Measurements from ENCODE around the gene COL19A1. TPM values are rescaled to one million over a fixed set of nuclear protein-coding genes. Genes with fewer than 3 reads are reported as not detected.

The COL19A1 gene
- total and polyA plus RNA-seq, 2 donors from 2014 or later, result 0.60 to 1.1 TPM

DNA sequence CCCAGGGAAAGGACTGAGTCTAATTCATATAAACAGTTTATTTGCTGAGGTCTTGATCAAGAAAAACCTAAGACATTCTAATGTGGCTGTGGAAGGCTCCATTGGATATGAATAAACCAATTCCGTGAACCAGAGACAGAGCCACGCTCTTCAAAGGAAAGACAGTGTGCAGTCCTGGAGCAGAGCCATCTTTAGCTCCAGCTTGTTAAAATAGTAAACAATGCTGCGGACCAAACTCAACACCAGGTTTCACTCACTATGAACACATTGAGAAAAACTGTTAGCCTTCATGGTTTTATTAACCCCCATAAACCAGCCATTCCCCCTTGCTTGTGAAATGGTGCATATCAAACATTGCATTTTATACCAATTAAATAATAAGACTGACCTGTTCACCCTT, 374.7 kb downstream of the COL19A1 start:
- Histone ChIP-seq H3K27me3 (ENCODE audit: control insufficient read depth, insufficient read depth, low read length) (no peaks in the 10 kb centered on the region), H3K9me3 (ENCODE audit: control insufficient read depth in 2 of 3, insufficient read depth in 1 of 3, low read length in 3 of 3) (no peaks in the 10 kb centered on the region), H3K27ac (ENCODE audit: low read depth in 2 of 2, low read length in 2 of 2) (no peak overlapping the region), H3K4me3 (ENCODE audit: low read length in 3 of 3) (no peak overlapping the region), H3K36me3 (ENCODE audit: control insufficient read depth in 2 of 3, insufficient read depth in 3 of 3, low read length in 3 of 3) (no peaks in the 10 kb centered on the region), H3K9ac (ENCODE audit: low read length in 3 of 3) (no peak overlapping the region), H3K4me1 (ENCODE audit: control insufficient read depth in 2 of 3, insufficient read depth in 2 of 3, low read depth in 1 of 3, low read length in 3 of 3) (no peaks in the 10 kb centered on the region)
- FAIRE-seq (no peak), DNase-seq (peak in 1 of 5 donors; percentile 49)
- TF ChIP-seq, protein P1, sequence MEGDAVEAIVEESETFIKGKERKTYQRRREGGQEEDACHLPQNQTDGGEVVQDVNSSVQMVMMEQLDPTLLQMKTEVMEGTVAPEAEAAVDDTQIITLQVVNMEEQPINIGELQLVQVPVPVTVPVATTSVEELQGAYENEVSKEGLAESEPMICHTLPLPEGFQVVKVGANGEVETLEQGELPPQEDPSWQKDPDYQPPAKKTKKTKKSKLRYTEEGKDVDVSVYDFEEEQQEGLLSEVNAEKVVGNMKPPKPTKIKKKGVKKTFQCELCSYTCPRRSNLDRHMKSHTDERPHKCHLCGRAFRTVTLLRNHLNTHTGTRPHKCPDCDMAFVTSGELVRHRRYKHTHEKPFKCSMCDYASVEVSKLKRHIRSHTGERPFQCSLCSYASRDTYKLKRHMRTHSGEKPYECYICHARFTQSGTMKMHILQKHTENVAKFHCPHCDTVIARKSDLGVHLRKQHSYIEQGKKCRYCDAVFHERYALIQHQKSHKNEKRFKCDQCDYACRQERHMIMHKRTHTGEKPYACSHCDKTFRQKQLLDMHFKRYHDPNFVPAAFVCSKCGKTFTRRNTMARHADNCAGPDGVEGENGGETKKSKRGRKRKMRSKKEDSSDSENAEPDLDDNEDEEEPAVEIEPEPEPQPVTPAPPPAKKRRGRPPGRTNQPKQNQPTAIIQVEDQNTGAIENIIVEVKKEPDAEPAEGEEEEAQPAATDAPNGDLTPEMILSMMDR (IDR thresholded peaks at IDR 0.05; ENCODE audit: borderline replicate concordance, extremely low read depth, insufficient read depth), result no peak
- intact Hi-C loops (cut with DNase I), result no loop called here

DNA sequence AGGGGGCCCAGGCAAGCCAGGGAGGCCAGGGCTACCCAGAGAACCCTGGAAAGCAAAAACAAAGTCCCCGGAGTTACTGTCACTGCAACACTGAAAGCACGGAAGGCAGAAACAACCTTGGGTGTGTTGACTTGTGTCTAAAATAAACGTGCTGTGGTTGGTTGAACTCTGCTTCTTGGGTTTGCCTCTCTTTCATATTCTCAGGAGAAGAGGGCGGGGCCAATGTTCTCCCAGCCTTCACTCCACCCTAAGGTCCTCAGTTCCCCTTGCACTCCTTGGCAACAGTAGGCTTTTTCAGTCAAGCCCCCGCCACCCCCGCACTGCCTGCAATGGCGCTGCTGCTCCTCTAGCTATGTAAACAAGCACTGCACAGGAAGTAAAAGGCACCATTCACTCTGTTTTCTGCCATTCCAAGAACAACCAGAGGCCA, 375.6 kb downstream of the COL19A1 start:
- no peaks in the 10 kb centered on the region for H3K4me1 ChIP-seq (ENCODE audit: control insufficient read depth in 2 of 3, insufficient read depth in 2 of 3, low read depth in 1 of 3, low read length in 3 of 3)
- no peak for DNase-seq
- intact Hi-C loops (cut with DNase I), result no loop called here
- TF ChIP-seq, protein P1 (IDR thresholded peaks at IDR 0.05; ENCODE audit: borderline replicate concordance, extremely low read depth, insufficient read depth), result no peak
- H3K36me3 ChIP-seq (ENCODE audit: control insufficient read depth in 2 of 3, insufficient read depth in 3 of 3, low read length in 3 of 3), result no peaks in the 10 kb centered on the region
- no peaks in the 10 kb centered on the region for H3K27me3 ChIP-seq (ENCODE audit: control insufficient read depth, insufficient read depth, low read length)
- no peak overlapping the region for H3K27ac ChIP-seq (ENCODE audit: low read depth in 2 of 2, low read length in 2 of 2)
- no peaks in the 10 kb centered on the region for H3K9me3 ChIP-seq (ENCODE audit: control insufficient read depth in 2 of 3, insufficient read depth in 1 of 3, low read length in 3 of 3)
- no peak overlapping the region for H3K4me3 ChIP-seq (ENCODE audit: low read length in 3 of 3)
- H3K9ac ChIP-seq (ENCODE audit: low read length in 3 of 3), result no peak overlapping the region
- FAIRE-seq, result no peak

DNA sequence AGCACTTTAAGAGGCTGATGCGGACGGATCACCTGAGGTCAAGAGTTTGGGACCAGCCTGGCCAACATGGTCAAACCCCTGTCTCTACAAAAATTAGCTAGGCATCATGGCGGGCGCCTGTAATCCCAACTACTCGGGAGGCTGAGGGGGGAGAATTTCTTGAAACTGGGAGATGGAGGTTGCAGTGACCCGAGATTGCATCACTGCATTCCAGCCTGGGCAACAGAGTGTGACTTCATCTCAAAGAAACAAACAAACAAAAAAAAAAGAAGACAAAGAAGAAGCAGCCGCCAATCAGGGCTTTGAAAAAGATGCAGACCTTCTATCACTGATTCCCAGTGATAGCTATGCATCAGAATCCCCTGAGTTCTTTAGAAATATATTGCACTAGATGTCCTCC, 379.8 kb downstream of the COL19A1 start:
- no peak overlapping the region for H3K9ac ChIP-seq (ENCODE audit: low read length in 3 of 3)
- DNase-seq (no peak), FAIRE-seq (no peak)
- no peaks in the 10 kb centered on the region for H3K4me1 ChIP-seq (ENCODE audit: control insufficient read depth in 2 of 3, insufficient read depth in 2 of 3, low read depth in 1 of 3, low read length in 3 of 3)
- no peaks in the 10 kb centered on the region for H3K27me3 ChIP-seq (ENCODE audit: control insufficient read depth, insufficient read depth, low read length)
- TF ChIP-seq, protein P1 (IDR thresholded peaks at IDR 0.05; ENCODE audit: borderline replicate concordance, extremely low read depth, insufficient read depth), result no peak
- no peaks in the 10 kb centered on the region for H3K36me3 ChIP-seq (ENCODE audit: control insufficient read depth in 2 of 3, insufficient read depth in 3 of 3, low read length in 3 of 3)
- no peak overlapping the region for H3K27ac ChIP-seq (ENCODE audit: low read depth in 2 of 2, low read length in 2 of 2)
- intact Hi-C loops (cut with DNase I), result no loop called here
- no peak overlapping the region for H3K4me3 ChIP-seq (ENCODE audit: low read length in 3 of 3)
- H3K9me3 ChIP-seq (ENCODE audit: control insufficient read depth in 2 of 3, insufficient read depth in 1 of 3, low read length in 3 of 3), result no peaks in the 10 kb centered on the region

DNA sequence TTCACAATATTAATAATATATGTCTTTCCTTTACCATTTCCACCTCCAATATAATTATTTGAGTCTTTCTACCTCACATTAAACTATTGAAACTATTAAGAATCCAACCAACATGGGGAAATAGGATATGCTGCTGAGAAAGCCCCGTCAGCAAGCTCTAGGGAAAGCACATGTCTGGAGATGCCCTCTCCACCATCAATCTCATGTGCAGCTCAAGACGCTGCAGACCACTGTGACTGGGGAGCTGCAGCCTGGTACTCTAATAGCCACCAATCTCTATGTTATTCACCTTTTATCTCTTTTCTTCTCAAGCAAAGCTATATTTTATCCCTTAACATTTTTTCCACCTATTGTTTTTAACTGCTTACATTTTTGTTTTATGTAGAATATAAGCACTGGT, 386.2 kb downstream of the COL19A1 start:
- no peak for DNase-seq
- TF ChIP-seq, protein P1 (IDR thresholded peaks at IDR 0.05; ENCODE audit: borderline replicate concordance, extremely low read depth, insufficient read depth), result no peak
- H3K9ac ChIP-seq (ENCODE audit: low read length in 3 of 3), result no peak overlapping the region
- no peak overlapping the region for H3K27ac ChIP-seq (ENCODE audit: low read depth in 2 of 2, low read length in 2 of 2)
- no peaks in the 10 kb centered on the region for H3K4me1 ChIP-seq (ENCODE audit: control insufficient read depth in 2 of 3, insufficient read depth in 2 of 3, low read depth in 1 of 3, low read length in 3 of 3)
- no peaks in the 10 kb centered on the region for H3K36me3 ChIP-seq (ENCODE audit: control insufficient read depth in 2 of 3, insufficient read depth in 3 of 3, low read length in 3 of 3)
- FAIRE-seq, result no peak
- no peaks in the 10 kb centered on the region for H3K9me3 ChIP-seq (ENCODE audit: control insufficient read depth in 2 of 3, insufficient read depth in 1 of 3, low read length in 3 of 3)
- no peaks in the 10 kb centered on the region for H3K27me3 ChIP-seq (ENCODE audit: control insufficient read depth, insufficient read depth, low read length)
- intact Hi-C loops (cut with DNase I), result no loop called here
- no peak overlapping the region for H3K4me3 ChIP-seq (ENCODE audit: low read length in 3 of 3)
